HG02943 (cell line): ENCODE results near the gene UNKL.
"Not testable (repeated sequence)": the region's sequence is repeated elsewhere in the genome, so short reads cannot be mapped to it uniquely, and the experiment has no call there.

Experiments used
- ATAC-seq: cut with Tn5 transposase; IDR thresholded peaks from one replicate; pipeline ENCODE4 v1.9.1; 2021; ENCODE audit warnings: mild to moderate bottlenecking, low read depth, moderate library complexity; ENCODE audit not compliant: unreplicated experiment

UNKL gene

GRCh38 chr16:1446296-1447080, 32.0 kb upstream of the UNKL start:
- no peak for ATAC-seq

GRCh38 chr16:1445518-1446203, 31.2 kb upstream of the UNKL start:
- ATAC-seq: no peak

GRCh38 chr16:1444730-1445517, 30.4 kb upstream of the UNKL start:
- no peak for ATAC-seq

- ATAC-seq: no peak
Observed at GRCh38 chr16:1443980-1444729, 29.7 kb upstream of the UNKL start, which contains the start of gene CCDC154. CCDC154 (minus strand) TSS chr16:1444556; CDS start chr16:1444322, 234 bp downstream.

- ATAC-seq: no peak
Observed at GRCh38 chr16:1443403-1443973, 29.0 kb upstream of the UNKL start.

GRCh38 chr16:1442697-1443096, 28.2 kb upstream of the UNKL start:
- ATAC-seq: no peak

GRCh38 chr16:1441391-1441829, 26.9 kb upstream of the UNKL start:
- no peak for ATAC-seq

GRCh38 chr16:1439699-1440074, 25.2 kb upstream of the UNKL start:
- ATAC-seq: not testable (repeated sequence)

- no peak for ATAC-seq
Observed at GRCh38 chr16:1439058-1439698, 24.7 kb upstream of the UNKL start.

GRCh38 chr16:1438229-1439057, 23.9 kb upstream of the UNKL start:
- no peak for ATAC-seq

GRCh38 chr16:1437606-1438005, 23.1 kb upstream of the UNKL start:
- ATAC-seq: no peak

GRCh38 chr16:1436731-1437355, 22.3 kb upstream of the UNKL start:
- ATAC-seq: no peak

- ATAC-seq: no peak
Observed at GRCh38 chr16:1435921-1436697, 21.6 kb upstream of the UNKL start.

GRCh38 chr16:1434644-1435592, 20.4 kb upstream of the UNKL start:
- no peak for ATAC-seq

- ATAC-seq: no peak
Observed at GRCh38 chr16:1433756-1434155, 19.3 kb upstream of the UNKL start.

GRCh38 chr16:1433263-1433560, 18.7 kb upstream of the UNKL start:
- no peak for ATAC-seq
